H1 (cell line): Measurements from ENCODE around the gene KIF26B. TPM values are rescaled to one million over a fixed set of nuclear protein-coding genes. Genes with fewer than 3 reads are reported as not detected.

Experiments used
- ASH2L ChIP-seq: fragments of 200-600, 300-600 bp; sonication (generic); IDR thresholded peaks from one replicate; pipeline ENCODE4 v1.7.1; 2017; ENCODE audit warnings: low read length
- MAX ChIP-seq: IDR thresholded peaks from 2 replicates; pipeline ENCODE4 v1.6.1; 2012; ENCODE audit warnings: inconsistent platforms
- SIN3A ChIP-seq, 2 experiments: IDR thresholded peaks in 1 of 2; conservative IDR thresholded peaks in 1 of 2; 2 replicates each; pipeline ENCODE4 v1.6.1; 2011 to 2012; ENCODE audit warnings: low read length in 2 of 2, improper control_type of control experiment in 1 of 2, low read depth in 1 of 2, mild to moderate bottlenecking in 1 of 2
- polyA plus RNA-seq, 7 experiments: library from polyadenylated mRNA; depleted of rRNA in 3 of 7; stranded (reverse) in 5 of 7; unstranded in 2 of 7; fragments of >200 nt in 5 of 7; fragments of 200-250 nt in 2 of 7; gene quantifications; 1 replicate in 5 of 7; 2 replicates in 1 of 7; 4 replicates in 1 of 7; pipeline versions ENCODE4 v1.2.1 to v1.2.3, GENCODE V29; 2011 to 2013; ENCODE audit warnings: missing spikeins in 2 of 7, mixed read lengths in 2 of 7
- total RNA-seq: library from RNA; stranded (reverse); fragmentation: NEBNext Ultra II Directional; extraction: Animal tissue kit (Norgen Biotek cat#: 25700); gene quantifications from 2 replicates; pipeline ENCODE4 v1.2.1, GENCODE V29; 2021

The KIF26B gene
- total and polyA plus RNA-seq, 2 of the 8 experiments (the other 6 are each of a cell fraction or from before 2014, with no cell fraction given) = 0.06 to 0.28 TPM

- no peak for TF ChIP-seq SIN3A (conservative IDR thresholded peaks at IDR 0.05 in 1 of 2, IDR thresholded peaks at IDR 0.05 in 1 of 2; ENCODE audit: low read depth in 1 of 2, low read length in 2 of 2)
- no peak for TF ChIP-seq MAX
- TF ChIP-seq ASH2L = no peak
Measured at GRCh38 chr1:245693941-245694752, 539.4 kb downstream of the KIF26B start (continued).
